Measurements from ENCODE around the gene HEATR5A.

The HEATR5A gene

DNA sequence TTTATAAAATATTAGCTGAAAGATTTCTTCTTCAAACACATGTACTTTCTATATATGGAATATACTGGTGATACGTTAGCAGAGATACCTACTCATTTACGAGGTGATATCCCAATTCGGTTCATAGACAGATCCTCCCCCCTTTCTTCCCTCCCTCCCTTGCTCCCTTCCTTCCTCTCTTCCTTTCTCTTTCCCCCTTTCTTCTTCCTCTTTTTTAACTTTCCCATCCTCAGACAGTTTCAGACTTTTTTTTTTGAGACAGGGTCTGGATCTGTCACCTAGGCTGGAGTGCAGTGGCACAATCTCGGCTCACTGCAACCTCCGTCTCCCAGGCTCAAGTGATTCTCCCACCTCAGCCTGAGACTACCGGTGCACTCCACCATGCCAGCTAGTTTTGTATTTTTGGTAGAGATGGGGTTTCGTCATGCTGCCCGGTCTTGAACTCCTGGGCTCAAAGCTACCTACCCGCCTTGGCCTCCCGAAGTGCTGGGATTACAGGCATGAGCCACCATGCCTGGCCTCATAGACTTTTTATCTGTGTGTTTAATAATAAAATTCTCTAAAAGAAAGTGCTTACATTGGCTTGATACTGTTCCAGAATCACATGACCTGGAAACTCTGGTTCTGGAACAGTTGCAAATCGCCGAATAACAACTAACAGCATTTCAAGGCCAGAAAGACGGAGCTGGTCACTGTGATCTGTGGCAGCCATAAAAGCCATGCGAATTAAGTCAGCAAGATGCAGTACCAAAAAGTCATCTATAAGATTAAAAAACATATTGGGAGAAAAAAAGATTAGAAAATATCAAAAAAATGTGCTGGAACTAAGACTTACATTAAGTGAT lies 99.2 kb downstream of the HEATR5A start:
- TF ChIP-seq, protein P1, sequence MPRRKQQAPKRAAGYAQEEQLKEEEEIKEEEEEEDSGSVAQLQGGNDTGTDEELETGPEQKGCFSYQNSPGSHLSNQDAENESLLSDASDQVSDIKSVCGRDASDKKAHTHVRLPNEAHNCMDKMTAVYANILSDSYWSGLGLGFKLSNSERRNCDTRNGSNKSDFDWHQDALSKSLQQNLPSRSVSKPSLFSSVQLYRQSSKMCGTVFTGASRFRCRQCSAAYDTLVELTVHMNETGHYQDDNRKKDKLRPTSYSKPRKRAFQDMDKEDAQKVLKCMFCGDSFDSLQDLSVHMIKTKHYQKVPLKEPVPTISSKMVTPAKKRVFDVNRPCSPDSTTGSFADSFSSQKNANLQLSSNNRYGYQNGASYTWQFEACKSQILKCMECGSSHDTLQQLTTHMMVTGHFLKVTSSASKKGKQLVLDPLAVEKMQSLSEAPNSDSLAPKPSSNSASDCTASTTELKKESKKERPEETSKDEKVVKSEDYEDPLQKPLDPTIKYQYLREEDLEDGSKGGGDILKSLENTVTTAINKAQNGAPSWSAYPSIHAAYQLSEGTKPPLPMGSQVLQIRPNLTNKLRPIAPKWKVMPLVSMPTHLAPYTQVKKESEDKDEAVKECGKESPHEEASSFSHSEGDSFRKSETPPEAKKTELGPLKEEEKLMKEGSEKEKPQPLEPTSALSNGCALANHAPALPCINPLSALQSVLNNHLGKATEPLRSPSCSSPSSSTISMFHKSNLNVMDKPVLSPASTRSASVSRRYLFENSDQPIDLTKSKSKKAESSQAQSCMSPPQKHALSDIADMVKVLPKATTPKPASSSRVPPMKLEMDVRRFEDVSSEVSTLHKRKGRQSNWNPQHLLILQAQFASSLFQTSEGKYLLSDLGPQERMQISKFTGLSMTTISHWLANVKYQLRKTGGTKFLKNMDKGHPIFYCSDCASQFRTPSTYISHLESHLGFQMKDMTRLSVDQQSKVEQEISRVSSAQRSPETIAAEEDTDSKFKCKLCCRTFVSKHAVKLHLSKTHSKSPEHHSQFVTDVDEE (CRISPR knock-in tag; IDR thresholded peaks at IDR 0.05): no peak
- TF ChIP-seq PPARA (CRISPR knock-in tag; IDR thresholded peaks at IDR 0.05; ENCODE audit: borderline replicate concordance): no peak
- no peak for TF ChIP-seq ZNF8 (CRISPR knock-in tag; IDR thresholded peaks at IDR 0.05)
- TF ChIP-seq ESRRG (CRISPR knock-in tag; IDR thresholded peaks at IDR 0.05): no peak
- no peak for TF ChIP-seq ISL1 (CRISPR knock-in tag; IDR thresholded peaks at IDR 0.05)
- TF ChIP-seq ARNTL (CRISPR knock-in tag; IDR thresholded peaks at IDR 0.05; ENCODE audit: borderline replicate concordance, low read depth): no peak
- no peak for TF ChIP-seq ZC3H10 (CRISPR knock-in tag; IDR thresholded peaks at IDR 0.05)
- TF ChIP-seq, protein P2, sequence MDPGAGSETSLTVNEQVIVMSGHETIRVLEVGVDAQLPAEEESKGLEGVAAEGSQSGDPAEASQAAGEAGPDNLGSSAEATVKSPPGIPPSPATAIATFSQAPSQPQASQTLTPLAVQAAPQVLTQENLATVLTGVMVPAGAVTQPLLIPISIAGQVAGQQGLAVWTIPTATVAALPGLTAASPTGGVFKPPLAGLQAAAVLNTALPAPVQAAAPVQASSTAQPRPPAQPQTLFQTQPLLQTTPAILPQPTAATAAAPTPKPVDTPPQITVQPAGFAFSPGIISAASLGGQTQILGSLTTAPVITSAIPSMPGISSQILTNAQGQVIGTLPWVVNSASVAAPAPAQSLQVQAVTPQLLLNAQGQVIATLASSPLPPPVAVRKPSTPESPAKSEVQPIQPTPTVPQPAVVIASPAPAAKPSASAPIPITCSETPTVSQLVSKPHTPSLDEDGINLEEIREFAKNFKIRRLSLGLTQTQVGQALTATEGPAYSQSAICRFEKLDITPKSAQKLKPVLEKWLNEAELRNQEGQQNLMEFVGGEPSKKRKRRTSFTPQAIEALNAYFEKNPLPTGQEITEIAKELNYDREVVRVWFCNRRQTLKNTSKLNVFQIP (CRISPR knock-in tag; IDR thresholded peaks at IDR 0.05; ENCODE audit: borderline replicate concordance, low read depth): no peak
- TF ChIP-seq TOX (CRISPR knock-in tag; IDR thresholded peaks at IDR 0.05; ENCODE audit: borderline replicate concordance): no peak
- no peak for TF ChIP-seq GLIS3 (CRISPR knock-in tag; IDR thresholded peaks at IDR 0.05)
- TF ChIP-seq ZFP30 (CRISPR knock-in tag; IDR thresholded peaks at IDR 0.05): no peak
- TF ChIP-seq, protein P3, sequence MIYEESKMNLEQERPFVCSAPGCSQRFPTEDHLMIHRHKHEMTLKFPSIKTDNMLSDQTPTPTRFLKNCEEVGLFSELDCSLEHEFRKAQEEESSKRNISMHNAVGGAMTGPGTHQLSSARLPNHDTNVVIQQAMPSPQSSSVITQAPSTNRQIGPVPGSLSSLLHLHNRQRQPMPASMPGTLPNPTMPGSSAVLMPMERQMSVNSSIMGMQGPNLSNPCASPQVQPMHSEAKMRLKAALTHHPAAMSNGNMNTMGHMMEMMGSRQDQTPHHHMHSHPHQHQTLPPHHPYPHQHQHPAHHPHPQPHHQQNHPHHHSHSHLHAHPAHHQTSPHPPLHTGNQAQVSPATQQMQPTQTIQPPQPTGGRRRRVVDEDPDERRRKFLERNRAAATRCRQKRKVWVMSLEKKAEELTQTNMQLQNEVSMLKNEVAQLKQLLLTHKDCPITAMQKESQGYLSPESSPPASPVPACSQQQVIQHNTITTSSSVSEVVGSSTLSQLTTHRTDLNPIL (CRISPR knock-in tag; IDR thresholded peaks at IDR 0.05; ENCODE audit: low read depth): no peak
- TF ChIP-seq, protein P4, sequence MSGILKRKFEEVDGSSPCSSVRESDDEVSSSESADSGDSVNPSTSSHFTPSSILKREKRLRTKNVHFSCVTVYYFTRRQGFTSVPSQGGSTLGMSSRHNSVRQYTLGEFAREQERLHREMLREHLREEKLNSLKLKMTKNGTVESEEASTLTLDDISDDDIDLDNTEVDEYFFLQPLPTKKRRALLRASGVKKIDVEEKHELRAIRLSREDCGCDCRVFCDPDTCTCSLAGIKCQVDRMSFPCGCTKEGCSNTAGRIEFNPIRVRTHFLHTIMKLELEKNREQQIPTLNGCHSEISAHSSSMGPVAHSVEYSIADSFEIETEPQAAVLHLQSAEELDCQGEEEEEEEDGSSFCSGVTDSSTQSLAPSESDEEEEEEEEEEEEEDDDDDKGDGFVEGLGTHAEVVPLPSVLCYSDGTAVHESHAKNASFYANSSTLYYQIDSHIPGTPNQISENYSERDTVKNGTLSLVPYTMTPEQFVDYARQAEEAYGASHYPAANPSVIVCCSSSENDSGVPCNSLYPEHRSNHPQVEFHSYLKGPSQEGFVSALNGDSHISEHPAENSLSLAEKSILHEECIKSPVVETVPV (CRISPR knock-in tag; IDR thresholded peaks at IDR 0.05): no peak
- no peak for TF ChIP-seq RARB (CRISPR knock-in tag; IDR thresholded peaks at IDR 0.05)
- no peak for ATAC-seq

DNA sequence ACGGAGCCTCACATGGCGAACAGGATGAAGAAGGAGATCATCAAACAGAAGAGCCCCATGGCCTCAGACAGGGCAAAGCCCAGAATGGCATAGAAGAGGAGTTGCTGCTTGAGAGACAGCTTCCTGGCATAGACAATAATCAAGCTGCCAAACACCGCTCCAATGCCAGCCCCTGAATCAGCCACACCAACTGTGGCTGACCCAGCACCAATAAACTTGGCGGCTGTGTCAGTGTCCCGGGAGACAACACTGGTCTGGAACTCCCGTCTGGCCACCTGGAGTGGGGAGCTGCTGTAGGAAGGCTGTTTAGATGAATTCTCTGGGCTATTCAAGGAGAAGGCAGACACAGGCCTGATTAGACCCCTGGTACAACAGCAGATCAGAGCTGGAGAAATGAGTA lies 100.1 kb downstream of the HEATR5A start:
- no peak for ATAC-seq
- TF ChIP-seq, protein P1 (CRISPR knock-in tag; IDR thresholded peaks at IDR 0.05): no peak
- TF ChIP-seq ZNF8 (CRISPR knock-in tag; IDR thresholded peaks at IDR 0.05): no peak
- no peak for TF ChIP-seq ESRRG (CRISPR knock-in tag; IDR thresholded peaks at IDR 0.05)
- no peak for TF ChIP-seq TCF4 (CRISPR knock-in tag; IDR thresholded peaks at IDR 0.05; ENCODE audit: borderline replicate concordance)
- TF ChIP-seq, protein P5, sequence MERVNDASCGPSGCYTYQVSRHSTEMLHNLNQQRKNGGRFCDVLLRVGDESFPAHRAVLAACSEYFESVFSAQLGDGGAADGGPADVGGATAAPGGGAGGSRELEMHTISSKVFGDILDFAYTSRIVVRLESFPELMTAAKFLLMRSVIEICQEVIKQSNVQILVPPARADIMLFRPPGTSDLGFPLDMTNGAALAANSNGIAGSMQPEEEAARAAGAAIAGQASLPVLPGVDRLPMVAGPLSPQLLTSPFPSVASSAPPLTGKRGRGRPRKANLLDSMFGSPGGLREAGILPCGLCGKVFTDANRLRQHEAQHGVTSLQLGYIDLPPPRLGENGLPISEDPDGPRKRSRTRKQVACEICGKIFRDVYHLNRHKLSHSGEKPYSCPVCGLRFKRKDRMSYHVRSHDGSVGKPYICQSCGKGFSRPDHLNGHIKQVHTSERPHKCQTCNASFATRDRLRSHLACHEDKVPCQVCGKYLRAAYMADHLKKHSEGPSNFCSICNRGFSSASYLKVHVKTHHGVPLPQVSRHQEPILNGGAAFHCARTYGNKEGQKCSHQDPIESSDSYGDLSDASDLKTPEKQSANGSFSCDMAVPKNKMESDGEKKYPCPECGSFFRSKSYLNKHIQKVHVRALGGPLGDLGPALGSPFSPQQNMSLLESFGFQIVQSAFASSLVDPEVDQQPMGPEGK (CRISPR knock-in tag; IDR thresholded peaks at IDR 0.05; ENCODE audit: borderline replicate concordance): no peak
- no peak for TF ChIP-seq PPARA (CRISPR knock-in tag; IDR thresholded peaks at IDR 0.05; ENCODE audit: borderline replicate concordance)
- TF ChIP-seq, protein P4 (CRISPR knock-in tag; IDR thresholded peaks at IDR 0.05): no peak
- no peak for TF ChIP-seq ISL1 (CRISPR knock-in tag; IDR thresholded peaks at IDR 0.05)
- TF ChIP-seq ZFP30 (CRISPR knock-in tag; IDR thresholded peaks at IDR 0.05): no peak
- TF ChIP-seq OSR1 (CRISPR knock-in tag; IDR thresholded peaks at IDR 0.05): no peak
- no peak for TF ChIP-seq SNAI2 (CRISPR knock-in tag; IDR thresholded peaks at IDR 0.05)
- TF ChIP-seq ZC3H10 (CRISPR knock-in tag; IDR thresholded peaks at IDR 0.05): no peak
- TF ChIP-seq, protein P3 (CRISPR knock-in tag; IDR thresholded peaks at IDR 0.05; ENCODE audit: low read depth): no peak
- no peak for TF ChIP-seq ZNF565 (CRISPR knock-in tag; conservative IDR thresholded peaks at IDR 0.05; ENCODE audit: low read depth)
- no peak for TF ChIP-seq RARB (CRISPR knock-in tag; IDR thresholded peaks at IDR 0.05)
- no peak for TF ChIP-seq TOX (CRISPR knock-in tag; IDR thresholded peaks at IDR 0.05; ENCODE audit: borderline replicate concordance)

All from SK-N-SH treated with all-trans-retinoic acid at 6 μM for 48 hours (cell line).